H1 (cell line): ENCODE data around the gene ZNF483. TPM values are rescaled to one million over a fixed set of nuclear protein-coding genes. Genes with fewer than 3 reads are reported as not detected.
A peak's percentile ranks its signal among the peaks of the same experiment; 100 is the strongest.

Experiments
- CEBPB ChIP-seq: IDR thresholded peaks from 2 replicates; pipeline ENCODE4 v1.6.1; 2012; ENCODE audit warnings: low read depth, low read length
- CHD7 ChIP-seq: fragments of 300-600 bp; sonication (generic); IDR thresholded peaks from 2 replicates; pipeline ENCODE4 v1.7.1; 2012; ENCODE audit warnings: low read length, moderate library complexity, mild to moderate bottlenecking, inconsistent platforms; ENCODE audit not compliant: insufficient replicate concordance
- CTCF ChIP-seq, 3 experiments: IDR thresholded peaks; 1 replicate in 2 of 3; 2 replicates in 1 of 3; pipeline versions ENCODE4 v1.5.1 to v1.6.1; 2011; ENCODE audit warnings: low read length in 3 of 3, mild to moderate bottlenecking in 3 of 3, inconsistent platforms in 2 of 3, low read depth in 1 of 3, moderate library complexity in 1 of 3; ENCODE audit not compliant: insufficient read depth in 1 of 3; ENCODE audit errors: control extremely low read depth in 1 of 3
- MAX ChIP-seq: IDR thresholded peaks from 2 replicates; pipeline ENCODE4 v1.6.1; 2012; ENCODE audit warnings: inconsistent platforms
- PHF8 ChIP-seq: fragments of 200-600 bp; sonication (generic); conservative IDR thresholded peaks from 2 replicates; pipeline ENCODE4 v1.7.1; 2012; ENCODE audit warnings: low read depth, mild to moderate bottlenecking, inconsistent platforms, low read length, moderate library complexity
- RFX5 ChIP-seq: IDR thresholded peaks from 2 replicates; pipeline ENCODE4 v1.6.1; 2011; ENCODE audit warnings: low read depth, low read length, improper control_type of control experiment, borderline replicate concordance
- SP1 ChIP-seq: IDR thresholded peaks from 2 replicates; pipeline ENCODE4 v1.6.1; 2011; ENCODE audit warnings: low read depth, low read length
- polyA plus RNA-seq, 7 experiments: library from polyadenylated mRNA; depleted of rRNA in 3 of 7; stranded (reverse) in 5 of 7; unstranded in 2 of 7; fragments of >200 nt in 5 of 7; fragments of 200-250 nt in 2 of 7; gene quantifications; 1 replicate in 5 of 7; 2 replicates in 1 of 7; 4 replicates in 1 of 7; pipeline versions ENCODE4 v1.2.1 to v1.2.3, GENCODE V29; 2011 to 2013; ENCODE audit warnings: missing spikeins in 2 of 7, mixed read lengths in 2 of 7
- total RNA-seq: library from RNA; stranded (reverse); fragmentation: NEBNext Ultra II Directional; extraction: Animal tissue kit (Norgen Biotek cat#: 25700); gene quantifications from 2 replicates; pipeline ENCODE4 v1.2.1, GENCODE V29; 2021

The ZNF483 gene
- total and polyA plus RNA-seq, 2 of the 8 experiments (the other 6 are each of a cell fraction or from before 2014, with no cell fraction given) = 4.8 to 83.8 TPM

GRCh38 chr9:111599092-111599954 lies 74.3 kb downstream of the ZNF483 start, which contains the start of gene PTGR1 (continued):
- TF ChIP-seq CHD7 (no peak), CTCF (IDR thresholded peaks at IDR 0.05; ENCODE audit: control extremely low read depth in 1 of 3, insufficient read depth in 1 of 3, low read depth in 1 of 3, low read length in 3 of 3) (no peak), CEBPB (no peak), SP1 (no peak), MAX (peak; percentile 48; the same call in 1 of the 2 replicates), RFX5 (no peak), PHF8 (no peak; the same call in none of the 2 replicates)
